GM19395 (cell line): Measurements from ENCODE around the gene ZSWIM9.

Experiments
- ATAC-seq: cut with Tn5 transposase; IDR thresholded peaks from one replicate; pipeline ENCODE4 v1.9.1; 2021; ENCODE audit warnings: mild to moderate bottlenecking, moderate library complexity; ENCODE audit not compliant: unreplicated experiment

ZSWIM9 gene

GRCh38 chr19:48169939-48170803 is at the start of gene ZSWIM9, which contains the start of gene LIG1:
TSS of gene ZSWIM9 (plus strand) at chr19:48170680. CDS start at chr19:48171803, 1,123 bp downstream.
TSS of gene LIG1 (minus strand) at chr19:48170344. CDS start at chr19:48165566, 4,778 bp downstream.
- peak; percentile 77 for ATAC-seq

GRCh38 chr19:48121066-48121465 is 49.4 kb upstream of the ZSWIM9 start:
- ATAC-seq: no peak

GRCh38 chr19:48121909-48122371 is 48.5 kb upstream of the ZSWIM9 start:
- ATAC-seq: no peak

GRCh38 chr19:48122421-48122820 is 48.1 kb upstream of the ZSWIM9 start:
- no peak for ATAC-seq

GRCh38 chr19:48123907-48124651 is 46.4 kb upstream of the ZSWIM9 start:
- no peak for ATAC-seq

GRCh38 chr19:48127561-48127960 is 42.9 kb upstream of the ZSWIM9 start:
- no peak for ATAC-seq

- ATAC-seq: no peak
These were observed 37.4 kb upstream of the ZSWIM9 start for GRCh38 chr19:48133094-48133493.

GRCh38 chr19:48135411-48135810 is 35.1 kb upstream of the ZSWIM9 start:
- no peak for ATAC-seq

GRCh38 chr19:48136547-48136946 is 33.9 kb upstream of the ZSWIM9 start:
- ATAC-seq: no peak

GRCh38 chr19:48137411-48137810 is 33.1 kb upstream of the ZSWIM9 start:
- no peak for ATAC-seq

- no peak for ATAC-seq
These were observed 31.4 kb upstream of the ZSWIM9 start for GRCh38 chr19:48139053-48139452.

GRCh38 chr19:48147597-48148175 is 22.8 kb upstream of the ZSWIM9 start:
- ATAC-seq: no peak

GRCh38 chr19:48148576-48148975 is 21.9 kb upstream of the ZSWIM9 start:
- ATAC-seq: no peak

GRCh38 chr19:48149430-48149829 is 21.1 kb upstream of the ZSWIM9 start:
- ATAC-seq: no peak

- no peak for ATAC-seq
These were observed 17.9 kb upstream of the ZSWIM9 start for GRCh38 chr19:48152551-48152950.

- ATAC-seq: no peak
These were observed 16.5 kb upstream of the ZSWIM9 start for GRCh38 chr19:48154003-48154402.

- no peak for ATAC-seq
These were observed 12.2 kb upstream of the ZSWIM9 start for GRCh38 chr19:48158210-48158790.

GRCh38 chr19:48168689-48169088 is 1.8 kb upstream of the ZSWIM9 start:
- ATAC-seq: no peak

- no peak for ATAC-seq
These were observed 922 bp upstream of the ZSWIM9 start for GRCh38 chr19:48169578-48169938.

- ATAC-seq: no peak
These were observed 402 bp downstream of the ZSWIM9 start for GRCh38 chr19:48170817-48171347.

GRCh38 chr19:48171710-48172109 is 1.2 kb downstream of the ZSWIM9 start:
- ATAC-seq: no peak
